Measurements from ENCODE around the gene NFIA. TPM values are rescaled to one million over a fixed set of nuclear protein-coding genes. Genes with fewer than 3 reads are reported as not detected.

NFIA gene
- total and polyA plus RNA-seq, 2 of the 13 experiments (the other 11 are each of a cell fraction or from before 2014, with no cell fraction given) = 14.7 to 28.5 TPM

GRCh38 chr1:61053712-61054600, 28.4 kb upstream of the NFIA start (continued):
- TF ChIP-seq DZIP1 (CRISPR knock-in tag; IDR thresholded peaks at IDR 0.05) (no peak), U2AF2 (IDR thresholded peaks at IDR 0.05; ENCODE audit: low read depth, low read length) (no peak), ZBTB10 (CRISPR knock-in tag; IDR thresholded peaks at IDR 0.05; ENCODE audit: borderline replicate concordance) (peak; percentile 44; the same call in 1 of the 2 replicates), REPIN1 (CRISPR knock-in tag; IDR thresholded peaks at IDR 0.05; ENCODE audit: borderline replicate concordance, low read depth) (no peak), NFYC (CRISPR knock-in tag; IDR thresholded peaks at IDR 0.05) (no peak), MIXL1 (CRISPR knock-in tag; IDR thresholded peaks at IDR 0.05) (no peak), NFE2 (CRISPR knock-in tag; IDR thresholded peaks at IDR 0.05) (no peak), RNF2 (conservative IDR thresholded peaks at IDR 0.05; ENCODE audit: low read depth) (0 out of 2 replicates have a peak, but pooled peaks have one; percentile 51), MXI1 (IDR thresholded peaks at IDR 0.05; ENCODE audit: borderline replicate concordance, low read depth, low read length) (no peak), ZFY (CRISPR knock-in tag; IDR thresholded peaks at IDR 0.05) (peak; percentile 30; the same call in 1 of the 2 replicates), ZNF629 (CRISPR knock-in tag; conservative IDR thresholded peaks at IDR 0.05) (no peak), LCORL (IDR thresholded peaks at IDR 0.05) (no peak), LCORL (CRISPR knock-in tag; IDR thresholded peaks at IDR 0.05) (no peak), ZNF552 (CRISPR knock-in tag; IDR thresholded peaks at IDR 0.05; ENCODE audit: borderline replicate concordance) (no peak), RARA (CRISPR knock-in tag; IDR thresholded peaks at IDR 0.05) (peak; percentile 38; the same call in 1 of the 2 replicates), THAP8 (CRISPR knock-in tag; IDR thresholded peaks at IDR 0.05; ENCODE audit: borderline replicate concordance) (no peak), ZFP36L1 (CRISPR knock-in tag; IDR thresholded peaks at IDR 0.05) (no peak), KDM4B (CRISPR knock-in tag; IDR thresholded peaks at IDR 0.05) (no peak), HNF4A (CRISPR knock-in tag; IDR thresholded peaks at IDR 0.05) (no peak), FOSL1 (CRISPR knock-in tag; IDR thresholded peaks at IDR 0.05; ENCODE audit: borderline replicate concordance) (no peak), ZNF34 (CRISPR knock-in tag; IDR thresholded peaks at IDR 0.05; ENCODE audit: borderline replicate concordance) (0 out of 2 replicates have a peak, but pooled peaks have one; percentile 26), ONECUT2 (CRISPR knock-in tag; IDR thresholded peaks at IDR 0.05) (no peak), ZNF335 (CRISPR knock-in tag; IDR thresholded peaks at IDR 0.05) (no peak), MLLT10 (CRISPR knock-in tag; IDR thresholded peaks at IDR 0.05) (no peak), EHMT2 (IDR thresholded peaks at IDR 0.05; ENCODE audit: borderline replicate concordance, low read depth, low read length) (no peak)
